Activated CD4-positive, alpha-beta T cell treated with anti-CD3 and anti-CD28 coated beads, Interleukin-10, Interleukin-2, amounts not matched to agents 100 ng/mL and 50 ng/mL, durations not matched to agents 16 hours and 8 hours (primary cell): ENCODE results near the gene ITPKA.
A peak's percentile ranks its signal among the peaks of the same experiment; 100 is the strongest.
"Not testable (repeated sequence)": the region's sequence is repeated elsewhere in the genome, so short reads cannot be mapped to it uniquely, and the experiment has no call there.

ENCODE experiments used
- DNase-seq: peaks from one replicate; pipeline ENCODE4 v3.0.0-alpha.2; 2020

Gene ITPKA

GRCh38 chr15:41493205-41493901 lies at the start of gene ITPKA:
Gene ITPKA, plus strand, starts transcription at chr15:41493874. Its CDS starts 54 bp downstream, at chr15:41493928.
- peak; percentile 89 for DNase-seq

- no peak for DNase-seq
These were observed 48.3 kb upstream of the ITPKA start for GRCh38 chr15:41445399-41445798.

GRCh38 chr15:41462084-41462795 lies 31.4 kb upstream of the ITPKA start:
- no peak for DNase-seq

GRCh38 chr15:41464889-41465580 lies 28.6 kb upstream of the ITPKA start:
- DNase-seq = no peak

GRCh38 chr15:41465822-41466421 lies 27.8 kb upstream of the ITPKA start:
- DNase-seq = peak; percentile 54

- DNase-seq = no peak
These were observed 27.0 kb upstream of the ITPKA start for GRCh38 chr15:41466711-41467110.

GRCh38 chr15:41469644-41470043 lies 24.0 kb upstream of the ITPKA start:
- DNase-seq = not testable (repeated sequence)

GRCh38 chr15:41473418-41473817 lies 20.3 kb upstream of the ITPKA start:
- no peak for DNase-seq

GRCh38 chr15:41474436-41474835 lies 19.2 kb upstream of the ITPKA start:
- no peak for DNase-seq

- DNase-seq = no peak
These were observed 18.7 kb upstream of the ITPKA start for GRCh38 chr15:41474941-41475340.

- no peak for DNase-seq
These were observed 17.1 kb upstream of the ITPKA start for GRCh38 chr15:41476416-41477048.

- DNase-seq = no peak
These were observed 13.1 kb upstream of the ITPKA start for GRCh38 chr15:41480396-41481140.

- DNase-seq = no peak
These were observed 11.4 kb upstream of the ITPKA start for GRCh38 chr15:41482110-41482877.

- peak; percentile 67 for DNase-seq
These were observed 10.6 kb upstream of the ITPKA start for GRCh38 chr15:41483115-41483514.

GRCh38 chr15:41483519-41483918 lies 10.2 kb upstream of the ITPKA start:
- peak; percentile 59 for DNase-seq

- DNase-seq = no peak
These were observed 8.6 kb upstream of the ITPKA start for GRCh38 chr15:41484937-41485625.

GRCh38 chr15:41486286-41486685 lies 7.4 kb upstream of the ITPKA start:
- no peak for DNase-seq

- DNase-seq = no peak
These were observed 6.3 kb upstream of the ITPKA start for GRCh38 chr15:41487381-41487780.

GRCh38 chr15:41487802-41488201 lies 5.9 kb upstream of the ITPKA start:
- peak; percentile 56 for DNase-seq

GRCh38 chr15:41489641-41490040 lies 4.0 kb upstream of the ITPKA start:
- DNase-seq = no peak

- peak; percentile 91 for DNase-seq
These were observed 3.3 kb upstream of the ITPKA start for GRCh38 chr15:41490355-41490754.
